ENCODE data around the gene CLCA2. TPM values are rescaled to one million over a fixed set of nuclear protein-coding genes. Genes with fewer than 3 reads are reported as not detected.

The CLCA2 gene
- total and polyA plus RNA-seq, 12 donors = 0.11 to 1.1 (median 0.25) TPM; not detected in 2

DNA sequence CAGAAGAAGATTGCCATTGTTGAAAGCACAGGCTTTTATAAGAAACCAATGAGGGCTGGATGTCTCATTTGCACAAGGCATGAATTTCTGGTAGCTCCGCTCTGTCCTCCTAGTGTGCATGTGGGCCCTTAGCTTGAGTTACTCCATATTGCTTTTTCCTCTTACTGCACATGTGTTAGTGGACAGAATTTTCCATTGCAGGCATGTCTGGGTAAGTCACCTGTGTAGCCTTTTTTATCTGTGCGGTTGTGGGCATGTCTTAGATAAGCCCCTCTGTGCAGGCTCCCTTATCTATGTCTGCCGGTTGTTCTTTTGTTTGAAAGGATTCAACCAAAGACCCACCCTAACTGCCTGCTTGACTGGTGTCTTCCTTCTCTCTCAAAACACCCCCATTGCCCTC, 37.5 kb downstream of the CLCA2 start:
- intact Hi-C loops (cut with DNase I) = no loop called here
- Histone ChIP-seq H3K27ac (no peak overlapping the region), H3K27me3 (no peaks in the 10 kb centered on the region), H3K4me3 (no peak overlapping the region), H3K4me1 (replicated peaks in 1 of 2) (no peaks in the 10 kb centered on the region), H3K9me3 (replicated peaks in 1 of 3) (no peaks in the 10 kb centered on the region), H3K36me3 (replicated peaks in 1 of 2) (no peaks in the 10 kb centered on the region)
- no peak for DNase-seq
- TF ChIP-seq POLR2A (IDR thresholded peaks at IDR 0.05) = no peak
- TF ChIP-seq, protein P1, sequence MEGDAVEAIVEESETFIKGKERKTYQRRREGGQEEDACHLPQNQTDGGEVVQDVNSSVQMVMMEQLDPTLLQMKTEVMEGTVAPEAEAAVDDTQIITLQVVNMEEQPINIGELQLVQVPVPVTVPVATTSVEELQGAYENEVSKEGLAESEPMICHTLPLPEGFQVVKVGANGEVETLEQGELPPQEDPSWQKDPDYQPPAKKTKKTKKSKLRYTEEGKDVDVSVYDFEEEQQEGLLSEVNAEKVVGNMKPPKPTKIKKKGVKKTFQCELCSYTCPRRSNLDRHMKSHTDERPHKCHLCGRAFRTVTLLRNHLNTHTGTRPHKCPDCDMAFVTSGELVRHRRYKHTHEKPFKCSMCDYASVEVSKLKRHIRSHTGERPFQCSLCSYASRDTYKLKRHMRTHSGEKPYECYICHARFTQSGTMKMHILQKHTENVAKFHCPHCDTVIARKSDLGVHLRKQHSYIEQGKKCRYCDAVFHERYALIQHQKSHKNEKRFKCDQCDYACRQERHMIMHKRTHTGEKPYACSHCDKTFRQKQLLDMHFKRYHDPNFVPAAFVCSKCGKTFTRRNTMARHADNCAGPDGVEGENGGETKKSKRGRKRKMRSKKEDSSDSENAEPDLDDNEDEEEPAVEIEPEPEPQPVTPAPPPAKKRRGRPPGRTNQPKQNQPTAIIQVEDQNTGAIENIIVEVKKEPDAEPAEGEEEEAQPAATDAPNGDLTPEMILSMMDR (IDR thresholded peaks at IDR 0.05) = no peak
- WGBS, 4 donors = 79 to 93% (median 88%) methylated on average over 3 of the region's 3 CpGs

DNA sequence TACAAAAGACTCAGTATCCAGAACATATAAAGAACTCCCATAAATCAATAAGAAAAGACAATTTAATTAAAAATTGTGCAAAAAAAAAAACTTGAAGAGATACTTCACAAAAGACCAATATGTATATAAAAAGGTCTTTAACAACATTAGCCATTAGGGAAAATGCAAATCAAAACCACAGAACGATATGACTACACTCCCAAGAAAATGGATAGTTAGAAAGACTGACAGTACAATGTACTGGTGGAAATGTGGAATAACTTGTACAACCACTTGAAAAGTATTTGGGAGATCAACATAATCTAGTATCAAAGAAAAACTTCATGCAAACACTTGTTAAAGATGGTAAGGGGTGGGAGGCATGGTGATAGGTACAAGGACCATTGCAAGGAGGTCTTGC, 40.8 kb downstream of the CLCA2 start:
- H3K27ac ChIP-seq = no peak overlapping the region
- H3K27me3 ChIP-seq = no peaks in the 10 kb centered on the region
- no peak for DNase-seq
- no peak overlapping the region for H3K4me3 ChIP-seq
- no peaks in the 10 kb centered on the region for H3K4me1 ChIP-seq (replicated peaks in 1 of 2)
- no peaks in the 10 kb centered on the region for H3K9me3 ChIP-seq (replicated peaks in 1 of 3)
- no peaks in the 10 kb centered on the region for H3K36me3 ChIP-seq (replicated peaks in 1 of 2)
- intact Hi-C loops (cut with DNase I) = no loop called here
- TF ChIP-seq, protein P1 (IDR thresholded peaks at IDR 0.05) = no peak
- no peak for TF ChIP-seq POLR2A (IDR thresholded peaks at IDR 0.05)
- WGBS, 4 donors = 71 to 87% (median 80%) methylated on average over 1 of the region's 1 CpG

DNA sequence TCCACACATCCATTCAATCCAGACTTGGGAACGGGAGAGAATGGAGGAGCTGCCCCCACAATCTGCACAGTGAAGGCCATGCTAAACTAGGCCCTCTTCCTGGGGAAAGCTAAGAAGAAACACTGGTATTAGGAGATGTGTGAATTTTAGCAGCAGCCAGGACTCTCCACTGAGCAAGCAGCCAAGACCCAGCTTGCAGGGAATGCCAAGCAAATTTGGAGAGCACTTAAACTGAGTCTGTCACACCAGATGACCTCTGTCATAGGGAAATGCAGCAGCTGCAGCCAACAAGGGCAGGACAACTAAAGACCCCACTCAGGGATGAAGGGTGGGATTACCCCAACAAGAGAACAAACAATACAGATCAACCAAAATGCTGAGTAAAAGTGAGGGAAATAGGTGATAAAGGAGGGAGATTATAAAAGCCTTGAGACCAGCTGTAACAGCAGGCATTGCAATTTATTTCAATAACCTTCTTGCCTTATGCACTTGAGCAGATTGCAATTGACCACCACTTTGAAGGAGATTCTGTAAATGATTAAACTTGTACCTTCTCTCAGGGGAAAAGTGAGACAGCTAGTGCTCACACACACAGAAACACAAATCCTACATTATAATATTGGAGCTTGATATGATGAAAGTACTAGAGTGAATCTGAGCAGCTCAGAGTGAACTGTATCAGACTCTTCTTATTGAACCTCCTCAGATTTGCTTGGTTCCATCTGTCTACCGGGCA, 42.3 kb downstream of the CLCA2 start:
- 63 to 85% (median 78%) methylated on average over 2 of the region's 2 CpGs for WGBS, 4 donors
- TF ChIP-seq, protein P1 (IDR thresholded peaks at IDR 0.05) = no peak
- no peak for TF ChIP-seq POLR2A (IDR thresholded peaks at IDR 0.05)
- intact Hi-C loops (cut with DNase I) = no loop called here
- H3K4me3 ChIP-seq = no peak overlapping the region
- no peaks in the 10 kb centered on the region for H3K9me3 ChIP-seq (replicated peaks in 1 of 3)
- no peak overlapping the region for H3K27ac ChIP-seq
- no peak for DNase-seq
- H3K4me1 ChIP-seq (replicated peaks in 1 of 2) = no peaks in the 10 kb centered on the region
- H3K36me3 ChIP-seq (replicated peaks in 1 of 2) = no peaks in the 10 kb centered on the region
- H3K27me3 ChIP-seq = no peaks in the 10 kb centered on the region

DNA sequence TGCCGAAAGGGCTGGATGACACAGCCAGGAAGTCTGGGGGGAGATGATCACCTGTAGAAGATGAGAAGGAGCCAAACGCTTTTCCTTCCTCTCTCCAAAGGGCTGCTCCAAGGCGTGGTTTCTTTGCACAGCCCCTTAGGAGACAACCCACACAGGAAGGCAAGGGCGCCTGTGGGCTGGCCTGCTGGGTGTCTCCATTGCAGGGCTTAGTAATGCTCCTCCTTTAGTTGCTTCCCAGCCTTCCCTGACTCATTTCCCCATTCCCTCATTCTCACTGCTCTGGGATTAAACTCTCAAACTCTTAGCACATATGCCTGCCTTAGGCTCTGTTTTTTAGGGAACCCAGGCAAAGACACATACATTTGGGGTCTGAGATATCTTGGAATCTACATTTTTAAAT, 43.0 kb downstream of the CLCA2 start:
- DNase-seq = no peak
- intact Hi-C loops (cut with DNase I) = no loop called here
- Histone ChIP-seq H3K27ac (no peak overlapping the region), H3K4me3 (no peak overlapping the region), H3K27me3 (no peaks in the 10 kb centered on the region), H3K36me3 (replicated peaks in 1 of 2) (no peaks in the 10 kb centered on the region), H3K4me1 (replicated peaks in 1 of 2) (no peaks in the 10 kb centered on the region), H3K9me3 (replicated peaks in 1 of 3) (no peaks in the 10 kb centered on the region)
- 70 to 81% (median 77%) methylated on average over 3 to 4 of the region's 4 CpGs for WGBS, 4 donors
- TF ChIP-seq POLR2A (IDR thresholded peaks at IDR 0.05) = no peak
- TF ChIP-seq, protein P1 (IDR thresholded peaks at IDR 0.05) = no peak
